Activated CD4-positive, CD25-positive, alpha-beta regulatory T cell treated with anti-CD3 and anti-CD28 coated beads, Interleukin-2, amount 50 U/mL, for 16 hours (primary cell): ENCODE results near the gene BCKDHA.
"Not testable (repeated sequence)": the region's sequence is repeated elsewhere in the genome, so short reads cannot be mapped to it uniquely, and the experiment has no call there.

Source experiments
- DNase-seq: peaks from one replicate; pipeline ENCODE4 v3.0.0-alpha.2; 2020; ENCODE audit warnings: low read depth, low spot score

The BCKDHA gene

GRCh38 chr19:41366089-41366488 lies 31.5 kb upstream of the BCKDHA start:
- no peak for DNase-seq

GRCh38 chr19:41367848-41368301 lies 29.7 kb upstream of the BCKDHA start:
- no peak for DNase-seq

GRCh38 chr19:41369769-41370168 lies 27.8 kb upstream of the BCKDHA start:
- DNase-seq: no peak

GRCh38 chr19:41371119-41371518 lies 26.5 kb upstream of the BCKDHA start:
- DNase-seq: not testable (repeated sequence)

DNA sequence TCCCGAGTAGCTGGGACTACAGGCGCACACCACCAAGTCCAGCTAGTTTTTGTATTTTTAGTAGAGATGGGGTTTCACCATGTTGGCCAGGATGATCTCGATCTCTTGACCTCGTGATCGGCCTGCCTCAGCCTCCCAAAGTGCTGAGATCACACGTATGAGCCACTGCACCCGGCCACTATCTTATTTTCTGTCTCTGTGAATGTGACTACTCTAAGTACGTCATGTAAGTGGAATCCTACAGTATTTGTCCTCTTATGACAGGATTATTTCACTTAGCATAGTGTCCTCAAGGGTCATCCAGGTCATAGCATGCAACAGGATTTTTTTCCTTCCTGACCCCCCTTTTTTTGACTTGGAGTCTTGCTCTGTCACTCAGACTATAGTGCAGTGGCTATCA lies 26.1 kb upstream of the BCKDHA start:
- DNase-seq: no peak

DNA sequence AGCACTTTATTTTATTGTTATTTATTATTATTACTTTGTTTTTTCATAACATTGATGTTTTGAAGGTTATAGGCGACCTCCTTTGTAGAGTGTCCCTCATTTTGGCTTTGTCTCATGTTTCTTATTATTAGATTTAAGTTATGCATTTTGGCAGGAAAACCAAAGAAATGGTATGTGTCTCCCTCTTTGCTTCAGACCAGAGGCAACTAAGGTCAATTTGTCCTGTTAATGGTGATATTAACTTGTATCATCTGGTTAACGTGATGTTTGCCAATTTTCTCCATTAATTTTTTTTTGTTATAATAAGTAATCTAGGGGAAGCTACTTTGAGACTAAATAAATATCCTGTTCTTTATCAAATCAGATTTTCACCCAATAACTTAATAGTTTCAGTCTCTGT lies 25.1 kb upstream of the BCKDHA start:
- no peak for DNase-seq

GRCh38 chr19:41373993-41374392 lies 23.6 kb upstream of the BCKDHA start:
- no peak for DNase-seq

DNA sequence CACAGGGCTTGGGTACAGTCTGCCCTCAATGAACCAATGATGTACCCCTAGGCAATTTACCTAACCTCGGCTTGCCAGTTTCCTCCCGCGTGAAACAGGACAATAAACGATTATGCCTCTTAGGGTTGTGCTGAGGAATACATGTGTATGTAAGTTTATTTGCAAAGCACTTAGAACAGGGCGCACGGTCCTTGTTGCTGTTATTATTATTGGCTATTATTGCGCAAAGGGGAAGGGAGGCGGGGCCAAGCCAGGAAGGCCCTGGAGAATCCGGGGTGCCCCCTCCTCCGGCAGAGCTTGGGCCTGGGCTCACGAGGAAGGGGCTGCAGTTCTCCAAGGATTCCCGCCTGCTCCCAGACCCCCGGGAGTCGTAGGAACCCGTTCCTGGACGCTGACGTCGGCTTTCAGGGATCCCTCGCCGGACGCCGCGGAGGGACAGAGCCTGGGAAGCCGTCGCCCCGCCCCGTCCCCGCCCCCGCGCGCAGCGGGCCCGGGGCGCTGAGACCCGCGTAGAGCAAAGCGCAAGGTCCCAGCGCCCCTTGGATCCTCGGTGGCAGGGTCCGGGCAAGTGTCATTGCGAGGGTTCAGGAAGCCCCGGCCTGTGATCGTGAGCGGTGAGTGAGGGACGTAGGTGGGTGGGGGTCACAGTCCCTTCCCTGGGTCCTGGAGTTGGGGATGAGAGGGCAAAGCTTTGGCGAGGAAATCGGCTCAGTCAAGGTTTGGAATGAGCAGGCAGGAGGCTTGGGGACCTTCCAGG lies 21.2 kb upstream of the BCKDHA start, which contains the start of gene TMEM91:
Gene TMEM91 (plus strand): TSS at position 293 of the 757 bp plus-strand sequence. CDS start 1,777 bp downstream, outside the sequence.
- no peak for DNase-seq

DNA sequence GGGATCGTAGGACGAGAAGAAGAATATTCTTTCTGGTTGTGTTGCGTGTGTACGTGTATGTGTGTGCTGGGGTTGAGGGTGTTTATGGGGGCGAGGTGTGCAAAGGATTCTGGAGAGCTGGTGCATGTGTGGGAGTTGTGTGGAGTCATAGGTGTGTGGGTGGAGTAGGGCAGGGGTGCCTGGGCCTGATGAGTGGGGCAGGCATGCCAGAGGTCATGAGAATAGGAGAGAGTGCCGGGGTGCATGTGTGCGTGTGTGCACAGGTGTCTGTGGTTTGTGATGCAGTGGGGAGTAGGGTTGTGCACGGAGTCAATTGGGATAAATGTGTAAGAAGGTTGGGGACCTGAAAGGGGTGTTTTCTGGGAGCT lies 20.6 kb upstream of the BCKDHA start:
- no peak for DNase-seq

DNA sequence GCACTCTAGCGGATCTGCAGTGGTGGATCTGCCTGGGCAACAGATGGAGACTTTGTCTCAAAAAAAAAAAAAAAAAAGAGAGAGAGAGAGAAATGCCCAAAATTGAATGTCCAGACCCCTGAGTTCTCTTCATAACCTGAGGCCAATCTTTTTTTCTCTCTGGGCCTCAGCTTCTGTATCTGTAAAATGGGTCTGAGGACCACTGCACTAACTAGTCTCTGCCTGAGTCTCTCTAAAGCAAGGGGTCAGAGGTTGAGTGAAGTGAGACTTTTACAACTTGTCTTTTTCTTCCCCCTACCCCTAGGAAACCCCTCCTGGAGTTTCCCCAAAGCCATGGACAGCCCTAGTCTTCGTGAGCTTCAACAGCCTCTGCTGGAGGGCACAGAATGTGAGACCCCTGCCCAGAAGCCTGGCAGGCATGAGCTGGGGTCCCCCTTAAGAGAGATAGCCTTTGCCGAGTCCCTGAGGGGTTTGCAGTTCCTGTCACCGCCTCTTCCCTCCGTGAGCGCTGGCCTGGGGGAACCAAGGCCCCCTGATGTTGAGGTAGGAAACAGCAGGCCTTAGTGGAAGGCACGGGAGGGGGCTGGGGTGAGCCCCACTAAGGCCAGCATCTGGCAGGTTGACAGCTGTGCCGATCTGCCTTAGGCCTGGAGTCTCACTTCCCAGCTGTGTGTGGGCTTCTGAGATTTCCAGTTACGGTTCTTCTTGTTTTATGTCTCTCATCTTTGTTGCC lies 19.5 kb upstream of the BCKDHA start:
- no peak for DNase-seq

GRCh38 chr19:41381536-41381935 lies 16.1 kb upstream of the BCKDHA start:
- not testable (repeated sequence) for DNase-seq

DNA sequence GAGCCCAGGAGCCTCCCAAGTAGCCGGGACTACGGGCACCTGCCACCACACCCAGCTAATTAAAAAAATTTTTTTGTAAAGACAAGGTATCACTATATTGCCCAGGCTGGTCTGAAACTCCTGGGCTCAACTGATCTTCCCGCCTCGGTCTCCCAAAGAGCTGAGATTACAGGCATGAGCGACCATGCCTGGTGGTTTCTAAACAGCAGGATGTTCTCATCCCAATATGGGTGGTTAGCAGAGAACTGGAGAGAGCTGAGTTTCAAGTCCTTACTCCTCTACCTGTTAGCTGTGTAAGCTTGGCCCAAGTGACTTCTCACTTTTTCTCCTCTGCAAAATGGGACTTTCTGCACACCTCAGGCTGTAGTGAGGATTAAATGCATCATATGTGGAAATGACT lies 13.3 kb upstream of the BCKDHA start:
- DNase-seq: no peak

DNA sequence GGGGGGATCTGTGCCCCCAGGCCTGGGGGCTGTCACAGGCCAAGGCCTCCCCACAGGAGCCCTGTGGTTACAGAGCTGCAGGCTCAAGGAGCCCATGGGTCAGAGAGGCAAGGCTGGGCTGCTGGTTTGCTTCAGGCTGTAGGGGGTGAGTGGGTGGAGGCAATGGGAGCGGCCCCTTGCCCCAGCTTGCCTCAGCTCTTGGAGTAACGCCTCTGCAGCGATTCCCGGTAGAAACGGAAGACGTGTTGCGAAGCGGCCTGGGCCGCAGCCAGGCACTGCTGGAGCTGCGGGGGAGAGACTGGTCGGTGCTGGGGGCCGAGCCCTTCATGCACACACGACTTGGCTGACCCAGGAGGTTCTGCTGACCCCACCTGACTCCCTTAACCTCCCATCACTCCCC lies 11.2 kb upstream of the BCKDHA start:
- no peak for DNase-seq

DNA sequence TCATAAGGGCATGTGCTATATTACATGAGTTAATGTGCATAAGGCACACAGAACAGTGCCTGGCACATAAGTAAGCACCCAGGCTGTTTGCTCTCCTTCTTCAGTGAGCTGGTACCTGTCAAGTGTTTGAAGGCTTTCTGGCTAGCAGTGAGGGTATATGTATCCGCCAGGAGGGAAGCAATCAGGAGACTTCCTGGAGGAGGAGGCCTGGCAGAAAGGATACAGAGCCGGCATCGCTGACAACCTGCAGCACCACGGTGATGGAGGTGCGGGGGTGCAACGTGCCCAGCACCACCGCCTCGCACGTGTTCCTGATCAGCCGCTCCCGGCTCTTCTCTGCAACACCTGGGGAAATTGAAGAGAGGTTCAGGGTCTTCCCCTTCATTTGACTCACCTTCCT lies 6.0 kb upstream of the BCKDHA start:
- no peak for DNase-seq

DNA sequence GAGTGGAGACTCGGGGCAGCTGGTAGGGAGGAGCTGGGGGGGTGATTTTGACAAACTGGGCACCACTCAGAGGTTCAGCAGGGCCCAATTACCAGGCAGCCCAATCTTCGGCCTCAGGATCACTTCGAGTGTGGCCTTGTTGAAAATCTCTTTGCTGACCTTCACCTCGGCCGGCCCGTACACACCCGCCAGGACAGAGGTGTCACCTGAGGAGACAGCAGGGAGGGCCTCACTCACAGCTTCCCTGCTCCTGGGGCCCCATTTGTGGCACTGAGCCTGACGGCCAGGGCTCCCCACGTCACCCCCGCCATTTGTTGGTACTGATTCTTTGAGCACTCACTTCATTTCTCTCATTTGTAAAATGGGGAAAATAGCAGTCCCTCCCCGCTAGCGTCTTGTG lies 4.8 kb upstream of the BCKDHA start:
- DNase-seq: no peak

GRCh38 chr19:41395355-41395754 lies 2.3 kb upstream of the BCKDHA start:
- no peak for DNase-seq

DNA sequence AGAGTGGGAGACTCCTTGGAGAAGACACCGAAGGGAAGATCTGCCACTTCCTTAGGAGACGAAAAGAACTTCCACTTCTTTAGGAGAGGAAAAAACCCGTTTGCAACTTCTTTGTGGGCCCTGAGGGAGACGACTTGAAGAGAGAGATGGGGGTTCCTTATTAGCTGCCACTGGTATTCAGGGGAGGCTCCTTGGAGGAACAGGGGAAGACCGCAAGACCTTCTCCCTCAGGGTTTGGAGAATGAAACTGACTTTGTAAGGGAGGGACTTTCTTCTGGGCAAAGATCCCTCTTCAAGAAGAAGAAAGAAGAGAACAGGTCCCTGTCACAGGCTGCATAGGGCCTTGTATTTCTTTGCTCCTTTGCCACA lies 416 bp downstream of the BCKDHA start:
- no peak for DNase-seq

DNA sequence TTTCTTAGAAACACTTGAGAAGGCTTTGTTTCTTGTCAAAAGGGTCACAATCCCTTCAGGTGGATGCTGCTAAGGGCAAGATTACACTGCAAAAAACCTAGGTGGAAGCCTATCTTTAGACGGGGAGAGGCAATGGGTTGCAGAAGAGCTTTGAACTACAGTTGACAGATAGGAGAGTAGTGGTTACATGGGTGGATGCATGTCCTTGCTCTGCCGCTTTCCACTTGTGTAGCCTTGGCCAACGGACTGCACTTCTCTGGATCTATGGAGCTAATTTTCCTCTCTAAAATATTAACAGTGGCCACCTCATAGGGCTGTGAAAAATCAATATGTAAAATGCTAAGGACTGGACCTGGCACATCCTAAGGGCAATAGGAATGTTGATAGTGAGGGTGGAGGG lies 980 bp downstream of the BCKDHA start:
- DNase-seq: no peak

GRCh38 chr19:41399091-41399490 lies 1.5 kb downstream of the BCKDHA start:
- no peak for DNase-seq

DNA sequence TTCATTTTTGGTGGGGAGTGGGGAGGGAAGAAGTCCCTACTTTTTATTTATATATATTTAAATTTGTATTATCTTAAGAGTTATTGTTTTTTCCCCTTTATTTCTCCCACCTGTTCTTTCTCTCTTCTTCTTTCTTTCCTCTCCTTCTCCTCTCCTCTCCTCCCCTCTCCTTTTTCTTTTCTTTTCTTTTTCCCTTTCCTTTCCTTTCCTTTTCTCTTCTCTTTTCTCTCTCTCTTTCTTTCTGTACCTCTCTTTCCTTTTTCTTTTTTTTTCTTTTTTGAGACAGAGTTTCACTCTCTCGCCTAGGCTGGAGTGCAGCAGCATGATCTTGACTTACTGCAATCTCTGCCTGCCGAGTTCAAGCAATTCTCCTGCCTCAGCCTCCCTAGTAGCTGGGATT lies 1.9 kb downstream of the BCKDHA start:
- DNase-seq: no peak

DNA sequence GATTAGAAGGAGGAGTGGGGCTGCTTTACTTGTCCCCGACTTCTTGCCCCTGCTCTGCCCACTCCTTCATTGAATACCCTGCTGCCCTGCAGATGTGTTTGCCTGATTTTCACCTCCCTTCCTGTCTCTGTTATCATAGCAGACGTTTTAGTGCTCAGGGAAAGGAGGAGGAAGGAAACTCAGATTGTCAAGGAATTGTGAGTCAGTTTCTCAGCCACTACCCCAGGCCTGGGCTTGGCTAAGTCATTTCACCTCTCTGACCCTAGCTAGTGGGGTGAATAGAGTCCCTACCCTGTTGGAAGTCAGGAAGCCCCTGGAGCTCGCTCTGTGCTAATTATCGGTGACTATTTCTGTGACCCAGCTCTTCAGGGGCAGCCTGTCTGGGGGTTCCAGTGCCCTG lies 3.9 kb downstream of the BCKDHA start:
- DNase-seq: no peak

- no peak for DNase-seq
Observed at GRCh38 chr19:41402010-41402409, 4.4 kb downstream of the BCKDHA start.
